HepG2 (cell line): ENCODE measurements around the gene GGA1. TPM values are rescaled to one million over a fixed set of nuclear protein-coding genes. Genes with fewer than 3 reads are reported as not detected.
A peak's percentile ranks its signal among the peaks of the same experiment; 100 is the strongest.

Experiments used
- AGO1 ChIP-seq: fragments of 200-400 bp; formaldehyde crosslinking; IDR thresholded peaks from 2 replicates; pipeline ENCODE4 v1.6.1; 2017; ENCODE audit warnings: mild to moderate bottlenecking, low read depth, low read length, moderate library complexity; ENCODE audit not compliant: poor library complexity, severe bottlenecking
- AGO2 ChIP-seq: fragments of 200-400 bp; formaldehyde crosslinking; optimal IDR thresholded peaks from 2 replicates; pipeline ENCODE3; 2017; ENCODE audit warnings: mild to moderate bottlenecking, low read depth, low read length, moderate library complexity
- SIN3A ChIP-seq: IDR thresholded peaks from 2 replicates; pipeline ENCODE4 v1.6.1; 2011; ENCODE audit warnings: low read depth, mild to moderate bottlenecking, control low read depth, low read length, borderline replicate concordance
- ZFP82 ChIP-seq: sonication (generic); formaldehyde crosslinking; IDR thresholded peaks from 2 replicates; pipeline ENCODE4 v1.5.1; 2020; ENCODE audit warnings: mild to moderate bottlenecking, missing genetic modification reagents, borderline replicate concordance
- ZNF414 ChIP-seq: sonication (generic); formaldehyde crosslinking; IDR thresholded peaks from 2 replicates; pipeline ENCODE4 v1.5.0; 2020; ENCODE audit warnings: missing genetic modification reagents
- ZNF576 ChIP-seq: sonication (generic); formaldehyde crosslinking; IDR thresholded peaks from 2 replicates; pipeline ENCODE4 v1.4.0; 2020; ENCODE audit warnings: mild to moderate bottlenecking, missing genetic modification reagents
- ZNF652 ChIP-seq: IDR thresholded peaks from 2 replicates; pipeline ENCODE4 v1.6.1; 2016; ENCODE audit warnings: low read depth, borderline replicate concordance
- ZSCAN25 ChIP-seq: sonication (generic); formaldehyde crosslinking; IDR thresholded peaks from 2 replicates; pipeline ENCODE4 v1.8.0; 2022; ENCODE audit warnings: mild to moderate bottlenecking, missing genetic modification reagents
- polyA plus RNA-seq, 8 experiments: library from polyadenylated mRNA; depleted of rRNA in 3 of 8; stranded (reverse) in 7 of 8; unstranded in 1 of 8; fragments of >200 nt; fragmentation: Illumina TruSeq in 4 of 8; extraction: Trizol in 4 of 8; gene quantifications; 2 replicates each; pipeline versions ENCODE4 v1.2.1 to v1.2.3, GENCODE V29; 2011 to 2016; ENCODE audit warnings: low read depth in 4 of 8, missing spikeins in 1 of 8, mixed read lengths in 1 of 8; ENCODE audit not compliant: insufficient read depth in 1 of 8
- total RNA-seq, 5 experiments: library from RNA; depleted of rRNA; stranded (reverse); fragments of >200 nt; fragmentation: Illumina TruSeq; extraction: Trizol; gene quantifications; 2 replicates each; pipeline ENCODE4 v1.2.3, GENCODE V29; 2016; ENCODE audit warnings: low read depth in 1 of 5
- TF ChIP-seq, protein P1 (sequence below): IDR thresholded peaks from 2 replicates; pipeline ENCODE4 v1.6.1; 2016

Gene GGA1
- total and polyA plus RNA-seq, 2 of the 13 experiments (the other 11 are each of a cell fraction or from before 2014, with no cell fraction given) = 29.1 to 87.2 TPM

GRCh38 chr22:37632174-37633088, 23.8 kb downstream of the GGA1 start (continued):
- TF ChIP-seq ZSCAN25 (CRISPR knock-in tag) (peak; percentile 71), AGO1 (peak; percentile 8), SIN3A (no peak), ZNF414 (CRISPR knock-in tag) (0 out of 2 replicates have a peak, but pooled peaks have one; percentile 55), ZNF652 (peak; percentile 73), ZNF576 (CRISPR knock-in tag) (0 out of 2 replicates have a peak, but pooled peaks have one; percentile 14), ZFP82 (CRISPR knock-in tag) (no peak), AGO2 (peak; percentile 23)
- TF ChIP-seq, protein P1, sequence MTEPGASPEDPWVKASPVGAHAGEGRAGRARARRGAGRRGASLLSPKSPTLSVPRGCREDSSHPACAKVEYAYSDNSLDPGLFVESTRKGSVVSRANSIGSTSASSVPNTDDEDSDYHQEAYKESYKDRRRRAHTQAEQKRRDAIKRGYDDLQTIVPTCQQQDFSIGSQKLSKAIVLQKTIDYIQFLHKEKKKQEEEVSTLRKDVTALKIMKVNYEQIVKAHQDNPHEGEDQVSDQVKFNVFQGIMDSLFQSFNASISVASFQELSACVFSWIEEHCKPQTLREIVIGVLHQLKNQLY (CRISPR knock-in tag) = peak; percentile 6; the same call in 1 of the 2 replicates
